Measurements from ENCODE around the gene DONSON. TPM values are rescaled to one million over a fixed set of nuclear protein-coding genes. Genes with fewer than 3 reads are reported as not detected.

The DONSON gene
- total RNA-seq, 3 donors from 2014 or later (not counting 1 experiment from before 2014, with no cell fraction given), result 17.0 to 18.3 (median 17.3) TPM

Other genes with a start within 250 kb of the DONSON start
- 10 to 100 TPM in 1 of 3 donors, 1 to 10 TPM in 2; 3.6 to 16.5 (median 8.6) TPM for gene IFNGR2, start 185.3 kb downstream of the DONSON start, total RNA-seq
- gene TMEM50B, start 108.7 kb downstream of the DONSON start, total RNA-seq, result 10 to 100 TPM; 34.5 to 42.1 (median 40.5) TPM
- under 1 TPM in 2 of 3 donors, not detected in 1; 0.41 to 0.63 TPM for gene DNAJC28, start 97.0 kb downstream of the DONSON start, total RNA-seq
- gene GART, start 46.6 kb downstream of the DONSON start, total RNA-seq, result 10 to 100 TPM; 33.4 to 53.1 (median 34.6) TPM
- gene SON, start 45.6 kb downstream of the DONSON start, total RNA-seq, result 100 to 1,000 TPM; 348 to 442 (median 416) TPM
- gene CRYZL1, start 53.1 kb upstream of the DONSON start, total RNA-seq, result 10 to 100 TPM; 25.8 to 32.8 (median 30.0) TPM
- 1 to 10 TPM; 1.5 to 5.1 (median 2.7) TPM for gene ITSN1, start 53.8 kb upstream of the DONSON start, total RNA-seq

Data from natural killer cell (primary cell).